ENCODE data around the gene TNFRSF1B.

Gene TNFRSF1B

DNA sequence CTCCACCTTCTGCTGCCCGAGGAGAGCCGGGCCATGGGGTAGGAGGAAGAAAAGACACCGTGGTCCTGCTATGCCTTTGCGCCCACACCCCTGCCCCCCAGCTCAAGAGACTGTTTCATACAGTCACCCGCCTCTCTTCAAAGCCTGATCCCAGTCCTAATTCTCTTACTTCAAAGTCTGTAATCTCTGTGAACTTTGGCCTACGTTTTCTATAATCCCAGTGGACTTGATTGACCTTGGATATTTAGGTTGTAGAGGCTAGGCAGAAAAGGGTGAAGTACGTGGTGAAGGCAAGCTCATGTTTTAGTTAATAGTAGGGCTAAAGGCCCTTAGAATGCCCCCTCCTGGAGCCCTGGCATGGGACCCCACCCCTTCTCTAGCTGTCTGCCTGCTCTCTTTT is 91.5 kb downstream of the TNFRSF1B start:
- TF ChIP-seq CTCF (IDR thresholded peaks at IDR 0.05; ENCODE audit: low read depth, low read length, missing control alignments): no peak
- no peak for DNase-seq (ENCODE audit: low read depth)
- H3K4me3 ChIP-seq (ENCODE audit: low read depth, low read length): no peak overlapping the region
- in situ Hi-C loops (cut with HindIII; ENCODE audit: low sequenced_read_pairs): no loop called here

All from astrocyte of the cerebellum (primary cell).